Measurements from ENCODE around the gene TNFSF13. TPM values are rescaled to one million over a fixed set of nuclear protein-coding genes. Genes with fewer than 3 reads are reported as not detected.
A peak's percentile ranks its signal among the peaks of the same experiment; 100 is the strongest.

TNFSF13 gene
- total and polyA plus RNA-seq, 2 donors = 6.4 to 19.6 TPM

GRCh38 chr17:7549401-7550055, 9.0 kb upstream of the TNFSF13 start:
- no peak for DNase-seq (ENCODE audit: low read depth in 6 of 9, low spot score in 9 of 9)
- Histone ChIP-seq H3K27me3 (ENCODE audit: control insufficient read depth in 2 of 2, insufficient read depth in 1 of 2, low read length in 1 of 2) (peaks cover 3 to 36% of the 10 kb centered on the region in 2 donors), H3K4me1 (ENCODE audit: control insufficient read depth in 2 of 2, insufficient read depth in 2 of 2, low read length in 2 of 2) (peaks cover 0 to 26% of the 10 kb centered on the region in 2 donors), H3K9me3 (ENCODE audit: control insufficient read depth in 2 of 2, insufficient read depth in 1 of 2, low read length in 1 of 2) (no peaks in the 10 kb centered on the region), H3K27ac (ENCODE audit: low read depth in 1 of 2, low read length in 1 of 2) (peak overlapping the region; percentile 31 to 32), H3K4me3 (ENCODE audit: low read length in 2 of 2) (peak overlapping the region in 1 of 2 donors; percentile 52), H3K36me3 (ENCODE audit: control insufficient read depth in 2 of 2, insufficient read depth in 2 of 2, low read length in 1 of 2) (no peaks in the 10 kb centered on the region)
- WGBS = 72% methylated on average over 20 of the region's 20 CpGs

- WGBS = 88% methylated on average over 6 of the region's 6 CpGs
- H3K27ac ChIP-seq (ENCODE audit: low read depth in 1 of 2, low read length in 1 of 2) = no peak overlapping the region
- no peak for DNase-seq (ENCODE audit: low read depth in 6 of 9, low spot score in 9 of 9)
- no peaks in the 10 kb centered on the region for H3K9me3 ChIP-seq (ENCODE audit: control insufficient read depth in 2 of 2, insufficient read depth in 1 of 2, low read length in 1 of 2)
- peaks cover 3 to 36% of the 10 kb centered on the region in 2 donors for H3K27me3 ChIP-seq (ENCODE audit: control insufficient read depth in 2 of 2, insufficient read depth in 1 of 2, low read length in 1 of 2)
- no peak overlapping the region for H3K4me3 ChIP-seq (ENCODE audit: low read length in 2 of 2)
- H3K4me1 ChIP-seq (ENCODE audit: control insufficient read depth in 2 of 2, insufficient read depth in 2 of 2, low read length in 2 of 2) = peaks cover 0 to 26% of the 10 kb centered on the region in 2 donors
- H3K36me3 ChIP-seq (ENCODE audit: control insufficient read depth in 2 of 2, insufficient read depth in 2 of 2, low read length in 1 of 2) = no peaks in the 10 kb centered on the region
Observed at GRCh38 chr17:7550344-7550743, 8.2 kb upstream of the TNFSF13 start.

- DNase-seq (ENCODE audit: low read depth in 6 of 9, low spot score in 9 of 9) = no peak
- no peaks in the 10 kb centered on the region for H3K9me3 ChIP-seq (ENCODE audit: control insufficient read depth in 2 of 2, insufficient read depth in 1 of 2, low read length in 1 of 2)
- WGBS = 80% methylated on average over 4 of the region's 4 CpGs
- H3K4me1 ChIP-seq (ENCODE audit: control insufficient read depth in 2 of 2, insufficient read depth in 2 of 2, low read length in 2 of 2) = peaks cover 0 to 26% of the 10 kb centered on the region in 2 donors
- H3K4me3 ChIP-seq (ENCODE audit: low read length in 2 of 2) = no peak overlapping the region
- H3K36me3 ChIP-seq (ENCODE audit: control insufficient read depth in 2 of 2, insufficient read depth in 2 of 2, low read length in 1 of 2) = no peaks in the 10 kb centered on the region
- H3K27me3 ChIP-seq (ENCODE audit: control insufficient read depth in 2 of 2, insufficient read depth in 1 of 2, low read length in 1 of 2) = peaks cover 3 to 36% of the 10 kb centered on the region in 2 donors
- H3K27ac ChIP-seq (ENCODE audit: low read depth in 1 of 2, low read length in 1 of 2) = peak overlapping the region in 1 of 2 donors; percentile 8
Observed at GRCh38 chr17:7551396-7551795, 7.2 kb upstream of the TNFSF13 start.

- Histone ChIP-seq H3K9me3 (ENCODE audit: control insufficient read depth in 2 of 2, insufficient read depth in 1 of 2, low read length in 1 of 2) (no peaks in the 10 kb centered on the region), H3K4me3 (ENCODE audit: low read length in 2 of 2) (no peak overlapping the region), H3K27ac (ENCODE audit: low read depth in 1 of 2, low read length in 1 of 2) (peak overlapping the region; percentile 30 to 80), H3K27me3 (ENCODE audit: control insufficient read depth in 2 of 2, insufficient read depth in 1 of 2, low read length in 1 of 2) (peaks cover 3 to 31% of the 10 kb centered on the region in 2 donors), H3K4me1 (ENCODE audit: control insufficient read depth in 2 of 2, insufficient read depth in 2 of 2, low read length in 2 of 2) (peaks cover 0 to 33% of the 10 kb centered on the region in 2 donors), H3K36me3 (ENCODE audit: control insufficient read depth in 2 of 2, insufficient read depth in 2 of 2, low read length in 1 of 2) (no peaks in the 10 kb centered on the region)
- peak in 3 of 9 donors; percentile 40 to 76 (median 46) for DNase-seq (ENCODE audit: low read depth in 6 of 9, low spot score in 9 of 9)
- WGBS = 11% methylated on average over 6 of the region's 6 CpGs
Observed at GRCh38 chr17:7552621-7553051, 5.9 kb upstream of the TNFSF13 start.

GRCh38 chr17:7553356-7553755, 5.2 kb upstream of the TNFSF13 start:
- Histone ChIP-seq H3K9me3 (ENCODE audit: control insufficient read depth in 2 of 2, insufficient read depth in 1 of 2, low read length in 1 of 2) (peaks cover 0 to 3% of the 10 kb centered on the region in 2 donors), H3K4me1 (ENCODE audit: control insufficient read depth in 2 of 2, insufficient read depth in 2 of 2, low read length in 2 of 2) (peaks cover 6 to 37% of the 10 kb centered on the region in 2 donors), H3K36me3 (ENCODE audit: control insufficient read depth in 2 of 2, insufficient read depth in 2 of 2, low read length in 1 of 2) (no peaks in the 10 kb centered on the region), H3K27ac (ENCODE audit: low read depth in 1 of 2, low read length in 1 of 2) (peak overlapping the region in 1 of 2 donors; percentile 58), H3K4me3 (ENCODE audit: low read length in 2 of 2) (no peak overlapping the region), H3K27me3 (ENCODE audit: control insufficient read depth in 2 of 2, insufficient read depth in 1 of 2, low read length in 1 of 2) (peaks cover 3 to 31% of the 10 kb centered on the region in 2 donors)
- DNase-seq (ENCODE audit: low read depth in 6 of 9, low spot score in 9 of 9) = no peak
- WGBS = 100% methylated on average over 1 of the region's 1 CpG

- peaks cover 17 to 47% of the 10 kb centered on the region in 2 donors for H3K4me1 ChIP-seq (ENCODE audit: control insufficient read depth in 2 of 2, insufficient read depth in 2 of 2, low read length in 2 of 2)
Observed at GRCh38 chr17:7555320-7555948, 3.1 kb upstream of the TNFSF13 start.

GRCh38 chr17:7556627-7557026, 1.9 kb upstream of the TNFSF13 start:
- 96% methylated on average over 12 of the region's 12 CpGs for WGBS
- H3K4me1 ChIP-seq (ENCODE audit: control insufficient read depth in 2 of 2, insufficient read depth in 2 of 2, low read length in 2 of 2) = peaks cover 22 to 56% of the 10 kb centered on the region in 2 donors
- no peaks in the 10 kb centered on the region for H3K36me3 ChIP-seq (ENCODE audit: control insufficient read depth in 2 of 2, insufficient read depth in 2 of 2, low read length in 1 of 2)
- peaks cover 0 to 20% of the 10 kb centered on the region in 2 donors for H3K27me3 ChIP-seq (ENCODE audit: control insufficient read depth in 2 of 2, insufficient read depth in 1 of 2, low read length in 1 of 2)
- no peak overlapping the region for H3K4me3 ChIP-seq (ENCODE audit: low read length in 2 of 2)
- no peak overlapping the region for H3K27ac ChIP-seq (ENCODE audit: low read depth in 1 of 2, low read length in 1 of 2)
- peaks cover 0 to 8% of the 10 kb centered on the region in 2 donors for H3K9me3 ChIP-seq (ENCODE audit: control insufficient read depth in 2 of 2, insufficient read depth in 1 of 2, low read length in 1 of 2)
- no peak for DNase-seq (ENCODE audit: low read depth in 6 of 9, low spot score in 9 of 9)

More at GRCh38 chr17:7555320-7555948, 3.1 kb upstream of the TNFSF13 start:
- Histone ChIP-seq H3K27ac (ENCODE audit: low read depth in 1 of 2, low read length in 1 of 2) (no peak overlapping the region), H3K9me3 (ENCODE audit: control insufficient read depth in 2 of 2, insufficient read depth in 1 of 2, low read length in 1 of 2) (peaks cover 0 to 3% of the 10 kb centered on the region in 2 donors), H3K4me3 (ENCODE audit: low read length in 2 of 2) (no peak overlapping the region), H3K27me3 (ENCODE audit: control insufficient read depth in 2 of 2, insufficient read depth in 1 of 2, low read length in 1 of 2) (peaks cover 0 to 27% of the 10 kb centered on the region in 2 donors), H3K36me3 (ENCODE audit: control insufficient read depth in 2 of 2, insufficient read depth in 2 of 2, low read length in 1 of 2) (no peaks in the 10 kb centered on the region)
- DNase-seq (ENCODE audit: low read depth in 6 of 9, low spot score in 9 of 9) = no peak
- WGBS = 87% methylated on average over 10 of the region's 10 CpGs

GRCh38 chr17:7557147-7557764, 1.3 kb upstream of the TNFSF13 start:
- no peak overlapping the region for H3K4me3 ChIP-seq (ENCODE audit: low read length in 2 of 2)
- H3K36me3 ChIP-seq (ENCODE audit: control insufficient read depth in 2 of 2, insufficient read depth in 2 of 2, low read length in 1 of 2) = no peaks in the 10 kb centered on the region
- peaks cover 0 to 20% of the 10 kb centered on the region in 2 donors for H3K27me3 ChIP-seq (ENCODE audit: control insufficient read depth in 2 of 2, insufficient read depth in 1 of 2, low read length in 1 of 2)
- peak overlapping the region in 1 of 2 donors; percentile 43 for H3K27ac ChIP-seq (ENCODE audit: low read depth in 1 of 2, low read length in 1 of 2)
- peaks cover 22 to 58% of the 10 kb centered on the region in 2 donors for H3K4me1 ChIP-seq (ENCODE audit: control insufficient read depth in 2 of 2, insufficient read depth in 2 of 2, low read length in 2 of 2)
- DNase-seq (ENCODE audit: low read depth in 6 of 9, low spot score in 9 of 9) = no peak
- WGBS = 88% methylated on average over 19 of the region's 19 CpGs
- peaks cover 0 to 8% of the 10 kb centered on the region in 2 donors for H3K9me3 ChIP-seq (ENCODE audit: control insufficient read depth in 2 of 2, insufficient read depth in 1 of 2, low read length in 1 of 2)

All from thymus (tissue), 11 donors.